ENCODE results near the gene NDRG2. TPM values are rescaled to one million over a fixed set of nuclear protein-coding genes. Genes with fewer than 3 reads are reported as not detected.

Gene NDRG2
- total RNA-seq, 1 donor from 2014 or later = 11.8 TPM

DNA sequence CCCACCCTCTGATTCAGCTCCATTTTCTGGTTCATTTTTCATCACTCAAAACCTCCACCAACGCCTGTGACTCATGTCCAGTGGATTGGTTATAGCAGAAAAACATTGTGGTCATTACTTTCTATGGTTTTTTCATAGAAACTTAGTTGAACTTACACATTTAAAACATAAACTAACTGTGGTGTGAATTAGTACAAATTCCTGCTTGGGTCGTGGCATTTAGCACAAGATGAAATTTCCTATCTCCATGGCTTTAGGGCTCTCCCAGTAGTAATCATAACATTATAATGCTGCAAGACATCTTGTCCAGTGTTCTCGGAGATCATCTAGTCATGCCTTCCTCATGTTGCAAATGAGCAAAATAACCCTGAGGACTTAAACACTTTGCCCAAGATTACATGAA is 24.4 kb upstream of the NDRG2 start:
- peak overlapping the region; percentile 27 for H3K4me2 ChIP-seq (ENCODE audit: low read length)
- Mint-ChIP-seq H3K36me3 (ENCODE audit: low read depth, unreplicated experiment) (no peaks in the 10 kb centered on the region), H3K9me3 (ENCODE audit: unreplicated experiment) (peaks cover 7% of the 10 kb centered on the region), H3K4me3 (ENCODE audit: unreplicated experiment) (no peak overlapping the region), H3K4me1 (ENCODE audit: low read depth, unreplicated experiment) (peaks cover 15% of the 10 kb centered on the region), H3K27me3 (ENCODE audit: low read depth, unreplicated experiment) (peaks cover 6% of the 10 kb centered on the region), H3K27ac (ENCODE audit: unreplicated experiment) (no peak overlapping the region)
- H4K20me1 ChIP-seq (ENCODE audit: insufficient read depth, low read length) = no peaks in the 10 kb centered on the region
- DNase-seq (ENCODE audit: low read depth) = peak; percentile 73
- TF ChIP-seq, protein P1, sequence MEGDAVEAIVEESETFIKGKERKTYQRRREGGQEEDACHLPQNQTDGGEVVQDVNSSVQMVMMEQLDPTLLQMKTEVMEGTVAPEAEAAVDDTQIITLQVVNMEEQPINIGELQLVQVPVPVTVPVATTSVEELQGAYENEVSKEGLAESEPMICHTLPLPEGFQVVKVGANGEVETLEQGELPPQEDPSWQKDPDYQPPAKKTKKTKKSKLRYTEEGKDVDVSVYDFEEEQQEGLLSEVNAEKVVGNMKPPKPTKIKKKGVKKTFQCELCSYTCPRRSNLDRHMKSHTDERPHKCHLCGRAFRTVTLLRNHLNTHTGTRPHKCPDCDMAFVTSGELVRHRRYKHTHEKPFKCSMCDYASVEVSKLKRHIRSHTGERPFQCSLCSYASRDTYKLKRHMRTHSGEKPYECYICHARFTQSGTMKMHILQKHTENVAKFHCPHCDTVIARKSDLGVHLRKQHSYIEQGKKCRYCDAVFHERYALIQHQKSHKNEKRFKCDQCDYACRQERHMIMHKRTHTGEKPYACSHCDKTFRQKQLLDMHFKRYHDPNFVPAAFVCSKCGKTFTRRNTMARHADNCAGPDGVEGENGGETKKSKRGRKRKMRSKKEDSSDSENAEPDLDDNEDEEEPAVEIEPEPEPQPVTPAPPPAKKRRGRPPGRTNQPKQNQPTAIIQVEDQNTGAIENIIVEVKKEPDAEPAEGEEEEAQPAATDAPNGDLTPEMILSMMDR (IDR thresholded peaks at IDR 0.05; ENCODE audit: insufficient read depth, low read depth, low read length) = no peak
- no peak for TF ChIP-seq EZH2 (IDR thresholded peaks at IDR 0.05; ENCODE audit: insufficient read depth, low read length)
- H3K9ac ChIP-seq (ENCODE audit: low read length) = no peak overlapping the region
- no peak overlapping the region for H3K4me3 ChIP-seq (ENCODE audit: insufficient read depth, low read depth, low read length)
- H3K4me1 ChIP-seq (ENCODE audit: insufficient read depth, low read length) = peaks cover 2% of the 10 kb centered on the region
- H3K36me3 ChIP-seq (ENCODE audit: insufficient read depth, low read length) = no peaks in the 10 kb centered on the region
- H3K27me3 ChIP-seq (ENCODE audit: insufficient read depth, low read length) = peaks cover 5% of the 10 kb centered on the region
- no peak overlapping the region for H3K27ac ChIP-seq (ENCODE audit: low read depth, low read length)
- no peaks in the 10 kb centered on the region for H3K9me3 ChIP-seq (ENCODE audit: insufficient read depth, low read depth, low read length)
- FAIRE-seq = no peak
- no peak overlapping the region for H2AFZ ChIP-seq (ENCODE audit: low read depth, low read length)
- no peaks in the 10 kb centered on the region for H3K79me2 ChIP-seq (ENCODE audit: insufficient read depth, low read length)

DNA sequence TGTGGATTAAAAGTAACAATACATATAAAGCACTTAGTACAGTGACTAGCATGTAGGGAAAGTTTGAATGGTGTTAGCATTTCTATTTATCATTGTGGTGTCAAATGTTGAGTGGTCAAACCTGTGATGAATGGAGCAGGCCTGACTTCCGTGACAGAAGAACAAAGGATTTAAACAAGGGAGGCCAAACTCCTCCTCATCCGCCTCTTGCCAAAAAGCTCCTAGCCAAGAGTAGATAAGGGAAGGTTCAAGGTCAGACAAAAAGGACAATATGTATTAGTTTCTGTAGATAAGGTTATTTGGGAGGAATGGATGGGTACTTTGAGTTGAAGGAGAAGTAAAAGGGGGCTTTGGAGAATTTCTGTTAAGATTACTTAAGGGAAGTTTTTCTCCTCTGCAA is 23.8 kb upstream of the NDRG2 start:
- no peaks in the 10 kb centered on the region for H3K36me3 ChIP-seq (ENCODE audit: insufficient read depth, low read length)
- Mint-ChIP-seq H3K9me3 (ENCODE audit: unreplicated experiment) (peaks cover 7% of the 10 kb centered on the region), H3K4me3 (ENCODE audit: unreplicated experiment) (no peak overlapping the region), H3K36me3 (ENCODE audit: low read depth, unreplicated experiment) (no peaks in the 10 kb centered on the region), H3K4me1 (ENCODE audit: low read depth, unreplicated experiment) (peaks cover 10% of the 10 kb centered on the region), H3K27me3 (ENCODE audit: low read depth, unreplicated experiment) (peaks cover 6% of the 10 kb centered on the region), H3K27ac (ENCODE audit: unreplicated experiment) (peak overlapping the region; percentile 12)
- no peaks in the 10 kb centered on the region for H3K9me3 ChIP-seq (ENCODE audit: insufficient read depth, low read depth, low read length)
- H4K20me1 ChIP-seq (ENCODE audit: insufficient read depth, low read length) = no peaks in the 10 kb centered on the region
- TF ChIP-seq, protein P1 (IDR thresholded peaks at IDR 0.05; ENCODE audit: insufficient read depth, low read depth, low read length) = no peak
- no peak for TF ChIP-seq EZH2 (IDR thresholded peaks at IDR 0.05; ENCODE audit: insufficient read depth, low read length)
- DNase-seq (ENCODE audit: low read depth) (peak; percentile 44), FAIRE-seq (no peak)
- H3K4me3 ChIP-seq (ENCODE audit: insufficient read depth, low read depth, low read length) = no peak overlapping the region
- H3K4me1 ChIP-seq (ENCODE audit: insufficient read depth, low read length) = peaks cover 2% of the 10 kb centered on the region
- no peaks in the 10 kb centered on the region for H3K79me2 ChIP-seq (ENCODE audit: insufficient read depth, low read length)
- H3K9ac ChIP-seq (ENCODE audit: low read length) = no peak overlapping the region
- H3K27ac ChIP-seq (ENCODE audit: low read depth, low read length) = no peak overlapping the region
- H3K4me2 ChIP-seq (ENCODE audit: low read length) = peak overlapping the region; percentile 27
- no peak overlapping the region for H2AFZ ChIP-seq (ENCODE audit: low read depth, low read length)
- peaks cover 10% of the 10 kb centered on the region for H3K27me3 ChIP-seq (ENCODE audit: insufficient read depth, low read length)

DNA sequence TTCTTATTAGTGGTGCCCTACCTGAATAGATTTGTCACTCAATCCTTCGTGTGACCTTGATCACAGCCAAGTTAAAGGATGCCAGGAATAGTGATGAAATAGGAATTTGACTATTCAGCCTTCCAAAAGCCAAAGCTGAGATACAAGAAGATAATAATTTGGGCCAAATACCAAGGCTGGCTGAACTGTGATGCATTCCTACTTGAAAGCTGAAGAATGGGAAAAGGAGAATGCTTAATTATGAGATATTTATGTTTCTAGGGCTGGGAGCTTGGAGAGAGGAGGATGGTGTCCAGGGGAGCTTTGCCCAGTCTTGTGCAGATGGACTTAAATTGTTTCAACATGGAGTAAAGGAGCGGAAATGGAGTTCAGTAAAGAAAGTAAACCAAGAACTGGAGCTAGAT is 22.5 kb upstream of the NDRG2 start:
- H3K36me3 ChIP-seq (ENCODE audit: insufficient read depth, low read length) = no peaks in the 10 kb centered on the region
- Mint-ChIP-seq H3K9me3 (ENCODE audit: unreplicated experiment) (peaks cover 9% of the 10 kb centered on the region), H3K4me3 (ENCODE audit: unreplicated experiment) (no peak overlapping the region), H3K4me1 (ENCODE audit: low read depth, unreplicated experiment) (peaks cover 14% of the 10 kb centered on the region), H3K27me3 (ENCODE audit: low read depth, unreplicated experiment) (peaks cover 14% of the 10 kb centered on the region), H3K27ac (ENCODE audit: unreplicated experiment) (peak overlapping the region; percentile 22), H3K36me3 (ENCODE audit: low read depth, unreplicated experiment) (peaks cover 2% of the 10 kb centered on the region)
- no peaks in the 10 kb centered on the region for H4K20me1 ChIP-seq (ENCODE audit: insufficient read depth, low read length)
- peaks cover 2% of the 10 kb centered on the region for H3K4me1 ChIP-seq (ENCODE audit: insufficient read depth, low read length)
- H2AFZ ChIP-seq (ENCODE audit: low read depth, low read length) = no peak overlapping the region
- no peaks in the 10 kb centered on the region for H3K9me3 ChIP-seq (ENCODE audit: insufficient read depth, low read depth, low read length)
- peak; percentile 67 for DNase-seq (ENCODE audit: low read depth)
- no peak for FAIRE-seq
- TF ChIP-seq EZH2 (IDR thresholded peaks at IDR 0.05; ENCODE audit: insufficient read depth, low read length) = no peak
- TF ChIP-seq, protein P1 (IDR thresholded peaks at IDR 0.05; ENCODE audit: insufficient read depth, low read depth, low read length) = no peak
- H3K4me2 ChIP-seq (ENCODE audit: low read length) = no peak overlapping the region
- no peak overlapping the region for H3K9ac ChIP-seq (ENCODE audit: low read length)
- H3K79me2 ChIP-seq (ENCODE audit: insufficient read depth, low read length) = no peaks in the 10 kb centered on the region
- H3K4me3 ChIP-seq (ENCODE audit: insufficient read depth, low read depth, low read length) = no peak overlapping the region
- no peak overlapping the region for H3K27ac ChIP-seq (ENCODE audit: low read depth, low read length)
- peaks cover 10% of the 10 kb centered on the region for H3K27me3 ChIP-seq (ENCODE audit: insufficient read depth, low read length)
